ENCODE data around the gene PGAM5. TPM values are rescaled to one million over a fixed set of nuclear protein-coding genes. Genes with fewer than 3 reads are reported as not detected.

PGAM5 gene
- total RNA-seq, 1 experiment from 2014 or later = 112 TPM

- Mint-ChIP-seq H3K36me3 (ENCODE audit: insufficient read depth in 1 of 3, low read depth in 3 of 3) (peaks cover 71 to 96% (median 93%) of the 10 kb centered on the region in 3 experiments), H3K9me3 (no peaks in the 10 kb centered on the region), H3K4me1 (no peaks in the 10 kb centered on the region), H3K27ac (peak overlapping the region in 1 of 3 experiments; percentile 73; a peak in 2 of 7 replicates), H3K27me3 (ENCODE audit: low read depth) (no peaks in the 10 kb centered on the region), H3K4me3 (no peak overlapping the region)
- H3K23ac ChIP-seq (ENCODE audit: insufficient read length, low read depth, low read length) = no peak overlapping the region
- H3K27ac ChIP-seq (ENCODE audit: insufficient read length, low read depth, low read length) = no peak overlapping the region
- no peak overlapping the region for H2BK5ac ChIP-seq (ENCODE audit: insufficient read length, low read length)
- no peaks in the 10 kb centered on the region for H3K9me3 ChIP-seq (ENCODE audit: control insufficient read depth, low read depth, low read length)
- no peaks in the 10 kb centered on the region for H3K79me1 ChIP-seq (ENCODE audit: insufficient read depth, low read depth, low read length, poor library complexity, severe bottlenecking)
- no peak overlapping the region for H2BK20ac ChIP-seq (ENCODE audit: low read depth, low read length, poor library complexity, severe bottlenecking)
- H3K9ac ChIP-seq (ENCODE audit: extremely low read depth, insufficient read length, low read length) = no peak overlapping the region
- no peak overlapping the region for H2AK5ac ChIP-seq (ENCODE audit: insufficient read length, low read length)
- H3T11ph ChIP-seq (ENCODE audit: low read length) = no peak overlapping the region
- no peak overlapping the region for H2BK120ac ChIP-seq (ENCODE audit: low read depth, low read length, poor library complexity, severe bottlenecking)
- no peak overlapping the region for H4K91ac ChIP-seq (ENCODE audit: insufficient read length, low read depth, low read length)
- H3K4me2 ChIP-seq (ENCODE audit: insufficient read depth, insufficient read length, low read length) = no peak overlapping the region
- H4K5ac ChIP-seq (ENCODE audit: insufficient read length, low read depth, low read length) = no peak overlapping the region
- H2AFZ ChIP-seq (ENCODE audit: low read length) = no peak overlapping the region
- no peaks in the 10 kb centered on the region for H3K27me3 ChIP-seq (ENCODE audit: insufficient read depth, low read length)
- no peaks in the 10 kb centered on the region for H3K23me2 ChIP-seq (ENCODE audit: insufficient read length, low read depth, low read length, poor library complexity, severe bottlenecking)
- no CpG with 5 or more reads among the region's 12 CpGs for WGBS (ENCODE audit: extremely low coverage, insufficient read length, low lambda C conversion rate)
- H3K56ac ChIP-seq (ENCODE audit: insufficient read length, low read depth, low read length) = no peak overlapping the region
- DNase-seq = no peak
- TF ChIP-seq, protein P1, sequence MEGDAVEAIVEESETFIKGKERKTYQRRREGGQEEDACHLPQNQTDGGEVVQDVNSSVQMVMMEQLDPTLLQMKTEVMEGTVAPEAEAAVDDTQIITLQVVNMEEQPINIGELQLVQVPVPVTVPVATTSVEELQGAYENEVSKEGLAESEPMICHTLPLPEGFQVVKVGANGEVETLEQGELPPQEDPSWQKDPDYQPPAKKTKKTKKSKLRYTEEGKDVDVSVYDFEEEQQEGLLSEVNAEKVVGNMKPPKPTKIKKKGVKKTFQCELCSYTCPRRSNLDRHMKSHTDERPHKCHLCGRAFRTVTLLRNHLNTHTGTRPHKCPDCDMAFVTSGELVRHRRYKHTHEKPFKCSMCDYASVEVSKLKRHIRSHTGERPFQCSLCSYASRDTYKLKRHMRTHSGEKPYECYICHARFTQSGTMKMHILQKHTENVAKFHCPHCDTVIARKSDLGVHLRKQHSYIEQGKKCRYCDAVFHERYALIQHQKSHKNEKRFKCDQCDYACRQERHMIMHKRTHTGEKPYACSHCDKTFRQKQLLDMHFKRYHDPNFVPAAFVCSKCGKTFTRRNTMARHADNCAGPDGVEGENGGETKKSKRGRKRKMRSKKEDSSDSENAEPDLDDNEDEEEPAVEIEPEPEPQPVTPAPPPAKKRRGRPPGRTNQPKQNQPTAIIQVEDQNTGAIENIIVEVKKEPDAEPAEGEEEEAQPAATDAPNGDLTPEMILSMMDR (conservative IDR thresholded peaks at IDR 0.05) = no peak
- no peak overlapping the region for H4K8ac ChIP-seq (replicated peaks; ENCODE audit: insufficient read length, low read depth, low read length)
- H3K4me1 ChIP-seq (ENCODE audit: insufficient read depth, low read length) = no peaks in the 10 kb centered on the region
- no peaks in the 10 kb centered on the region for H3K79me2 ChIP-seq (ENCODE audit: insufficient read depth, low read length)
- H3K18ac ChIP-seq (ENCODE audit: insufficient read length, low read depth, low read length) = no peak overlapping the region
- no peak overlapping the region for H3K14ac ChIP-seq (ENCODE audit: insufficient read depth, low read length)
- no peak overlapping the region for H2BK15ac ChIP-seq (ENCODE audit: low read depth, low read length)
- no peak overlapping the region for H2BK12ac ChIP-seq (ENCODE audit: insufficient read length, low read depth, low read length)
- no peak overlapping the region for H3K4ac ChIP-seq (ENCODE audit: low read depth, low read length)
- H4K20me1 ChIP-seq (ENCODE audit: control insufficient read depth, insufficient read depth, insufficient read length) = no peaks in the 10 kb centered on the region
These were observed 25.7 kb downstream of the PGAM5 start for GRCh38 chr12:132736378-132736777.

All from H9 (cell line).